Measurements from ENCODE around the gene MOB3B.

Gene MOB3B

DNA sequence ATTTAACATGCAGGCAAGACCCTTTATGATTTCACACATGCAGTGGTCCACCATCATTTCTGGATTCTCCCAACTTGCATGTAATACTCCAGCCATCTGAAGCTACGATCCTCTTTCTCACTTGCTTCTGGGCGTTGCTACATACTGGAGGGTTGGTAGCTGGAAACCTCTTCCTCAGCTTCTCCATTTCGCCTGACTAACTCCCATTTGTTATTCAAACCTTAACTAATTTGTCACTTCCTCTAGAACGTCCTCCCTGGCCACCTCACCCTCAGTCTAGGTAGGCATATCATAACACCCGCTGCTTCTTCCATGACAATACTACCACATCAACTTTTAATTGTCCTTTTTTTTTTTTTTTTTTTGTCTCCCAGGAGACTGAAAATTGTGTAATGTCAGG, 160.0 kb downstream of the MOB3B start:
- no peak for DNase-seq

DNA sequence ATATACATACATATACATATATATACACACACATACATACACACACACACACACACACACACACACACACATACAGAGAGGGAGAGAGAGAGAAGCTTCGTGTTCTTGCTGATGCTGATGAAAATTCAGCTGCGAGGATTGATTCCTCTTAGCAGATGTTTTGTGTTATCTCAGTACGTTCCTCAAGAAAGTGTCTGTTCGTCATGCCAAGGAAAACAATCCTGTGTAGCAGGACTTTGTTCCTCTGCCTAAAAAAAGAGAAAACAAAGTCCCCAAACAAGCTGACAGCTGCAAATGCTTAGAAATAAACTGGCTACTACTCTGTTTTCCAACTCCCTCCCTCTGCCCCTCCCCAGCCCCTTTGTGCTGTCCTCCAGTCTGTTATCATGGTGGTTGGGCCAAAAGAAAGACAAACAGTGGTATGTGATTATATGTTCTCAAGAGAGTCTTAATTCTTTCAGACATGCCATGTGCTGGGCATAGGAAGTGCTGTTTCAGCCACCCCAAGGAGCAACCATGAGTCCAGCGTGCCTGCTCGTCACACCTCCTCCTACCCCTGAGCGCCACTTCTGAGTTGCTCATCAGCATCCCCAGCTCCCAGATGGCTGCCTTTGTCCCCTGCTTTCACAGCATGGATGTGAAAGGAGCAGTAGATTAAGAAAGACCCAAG, 161.2 kb downstream of the MOB3B start:
- DNase-seq: peak in 26 of 58 donors; percentile 9 to 77 (median 43)

DNA sequence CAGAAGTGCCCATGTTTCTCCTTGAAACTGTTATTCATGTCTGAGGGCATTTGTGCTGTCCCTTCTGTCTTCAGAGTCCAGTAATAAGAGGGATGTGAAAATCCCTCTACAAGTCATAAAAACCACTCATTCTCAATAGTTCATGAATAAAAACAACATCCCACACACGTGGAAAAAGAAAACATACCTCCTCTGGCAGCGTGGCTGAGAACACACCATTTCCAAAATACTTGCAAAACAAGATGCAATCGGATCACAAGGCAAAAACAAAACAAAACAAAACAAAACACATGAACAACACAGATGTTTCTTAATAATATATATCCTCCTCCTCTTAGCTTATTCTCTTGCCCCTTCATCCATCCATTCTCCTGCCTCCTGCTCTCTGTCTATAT, 161.7 kb downstream of the MOB3B start:
- DNase-seq: no peak

DNA sequence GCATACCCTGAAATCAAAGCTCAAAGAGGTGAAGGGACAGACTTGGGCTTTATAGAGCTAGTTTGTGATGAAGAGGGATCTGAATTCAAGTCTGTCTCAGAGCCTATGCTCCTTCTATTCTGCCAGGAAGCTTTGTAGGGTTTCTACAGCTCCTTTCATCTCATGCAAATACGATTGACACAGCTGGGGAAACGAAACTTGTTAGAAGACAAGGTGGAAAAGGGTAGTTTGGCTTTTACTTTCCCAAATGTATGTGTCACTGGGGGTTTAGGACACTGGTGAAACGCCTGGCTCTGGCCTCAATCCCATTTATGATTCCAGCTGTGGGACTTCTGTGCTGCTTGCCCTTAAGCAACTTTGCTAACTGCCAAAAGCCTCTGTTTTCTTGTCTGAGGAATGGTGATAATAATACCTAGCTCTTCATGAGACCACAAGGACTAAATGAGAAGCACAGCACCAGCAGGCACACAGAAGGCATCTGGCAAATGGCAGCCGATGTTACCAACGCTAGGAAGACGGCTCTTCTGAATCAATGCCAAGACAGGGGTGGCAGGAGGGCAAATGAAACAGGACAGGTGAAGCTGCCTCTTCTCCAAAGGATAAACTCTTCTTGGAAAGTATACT, 162.3 kb downstream of the MOB3B start:
- DNase-seq: peak in 1 of 58 donors; percentile 11

DNA sequence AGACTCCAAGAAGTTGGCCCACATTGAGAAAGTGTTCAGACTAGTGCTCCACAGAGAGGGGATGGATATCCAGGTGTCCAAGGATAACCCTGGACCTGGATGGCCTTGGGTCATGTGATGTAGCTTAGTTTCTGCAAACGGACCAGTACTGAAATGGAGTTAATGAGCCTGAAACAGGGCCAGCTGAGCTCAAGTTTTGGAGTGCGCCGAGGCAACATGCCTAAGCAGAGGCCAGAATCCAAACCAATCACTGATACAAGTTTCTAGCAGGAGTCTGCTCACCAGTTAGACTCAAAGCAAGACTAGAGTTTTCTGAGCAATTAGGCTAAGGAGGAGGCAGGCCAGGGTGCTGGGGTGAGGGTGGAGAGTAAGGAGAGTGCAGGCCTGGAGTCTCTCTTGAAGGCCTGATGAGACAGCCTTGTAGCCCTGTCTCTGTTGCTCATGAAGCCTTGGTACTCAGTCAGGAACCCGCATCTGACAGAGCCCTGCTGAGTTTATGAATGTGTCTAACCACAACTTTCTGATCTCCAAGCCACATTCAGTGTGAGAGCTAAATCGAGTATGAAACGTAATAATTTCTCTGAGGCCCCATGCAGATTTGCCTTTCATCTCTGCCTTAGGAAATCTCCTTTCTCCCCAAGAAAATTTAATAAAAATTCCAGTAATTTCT, 163.8 kb downstream of the MOB3B start:
- no peak for DNase-seq

DNA sequence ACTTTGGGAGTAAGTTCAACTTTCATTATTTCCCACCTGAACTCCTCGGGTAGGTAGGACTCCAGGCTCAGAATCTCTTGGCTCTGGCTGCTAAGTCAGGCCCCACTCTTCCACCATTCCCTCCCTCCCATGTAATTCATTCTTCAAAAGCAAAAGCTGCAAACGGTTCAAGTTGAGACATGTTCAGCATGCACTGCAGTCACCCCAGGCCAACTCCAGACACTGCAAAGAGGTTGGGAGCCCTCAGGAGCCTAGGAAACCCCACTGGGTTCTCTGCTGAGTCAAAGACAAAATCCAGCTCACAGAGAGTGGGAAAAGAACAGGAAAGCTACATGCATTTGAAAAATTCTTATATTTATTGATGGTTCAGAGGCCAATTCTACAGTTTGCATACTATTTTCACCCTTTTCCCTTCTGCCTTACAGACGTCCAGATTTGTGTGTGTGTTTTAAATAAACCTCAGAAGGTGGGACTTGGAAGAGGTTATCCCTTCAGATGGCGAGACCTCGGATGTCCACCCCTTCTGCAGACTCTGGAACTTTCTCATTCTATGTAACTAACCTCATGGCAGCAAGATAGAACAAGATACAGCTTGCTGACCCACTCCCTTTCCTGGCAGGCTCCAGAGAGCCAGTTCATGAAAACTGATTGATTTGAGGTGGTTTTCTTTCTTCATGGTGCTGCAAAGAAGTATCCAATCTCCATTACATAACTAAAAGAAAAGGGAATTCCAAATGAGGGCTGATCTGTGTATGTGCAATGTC, 167.0 kb downstream of the MOB3B start:
- DNase-seq: no peak

DNA sequence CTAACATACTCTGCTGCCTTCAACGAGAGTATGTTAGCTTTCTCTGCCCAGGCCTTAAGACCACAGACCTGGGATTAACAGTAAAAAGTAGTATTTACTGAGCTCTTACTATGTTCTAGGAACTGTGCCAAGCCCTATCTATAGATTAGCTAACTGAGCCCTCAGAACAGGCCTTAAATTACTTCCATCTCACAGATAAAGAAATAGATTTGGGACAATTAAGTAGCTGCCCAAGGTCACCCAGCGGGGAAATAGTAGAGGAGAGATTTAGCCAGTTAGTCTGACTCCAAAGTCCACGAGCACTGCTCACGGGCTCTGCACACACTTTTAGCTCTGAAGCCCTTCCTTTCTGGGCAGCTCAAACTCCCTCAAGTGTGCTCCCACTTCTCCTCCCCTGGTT, 168.1 kb downstream of the MOB3B start:
- DNase-seq: no peak

DNA sequence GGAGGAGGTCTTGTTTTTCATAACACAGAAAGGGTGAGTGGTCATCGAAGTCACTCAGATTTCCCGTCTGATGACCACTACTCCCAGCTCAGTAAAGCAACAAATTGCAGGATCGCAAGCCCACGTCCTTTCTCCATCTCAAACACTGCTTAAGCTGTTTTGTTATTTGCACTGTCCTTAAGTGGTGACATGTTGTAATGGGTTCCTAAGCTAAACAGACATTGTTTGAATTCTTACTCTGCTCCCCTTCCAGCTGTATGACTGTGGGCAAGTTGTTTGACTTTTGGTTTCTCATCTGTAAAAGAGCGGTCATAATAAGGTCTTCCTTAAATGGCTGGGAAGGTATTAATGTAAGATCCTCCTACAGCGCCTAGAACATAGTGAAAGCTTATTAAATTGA, 169.9 kb downstream of the MOB3B start:
- DNase-seq: no peak

DNA sequence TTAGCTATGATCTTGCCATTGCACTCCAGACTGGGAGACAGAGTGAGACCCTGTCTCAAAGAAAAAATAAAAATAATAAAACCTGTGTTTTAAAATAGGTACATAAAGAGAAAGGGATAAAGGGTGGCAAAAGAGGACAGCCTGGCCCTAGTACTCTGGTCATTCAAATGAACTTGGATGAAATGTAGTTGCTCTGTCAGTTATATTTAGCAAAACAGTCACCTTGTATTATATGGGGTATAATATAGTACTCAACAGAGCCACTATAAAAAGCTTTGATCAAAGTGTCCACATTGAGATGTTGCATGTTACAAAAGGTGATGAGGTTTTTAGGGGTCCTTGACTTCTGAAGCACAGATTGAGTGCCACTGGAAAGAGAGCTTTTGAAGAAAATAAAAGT, 171.6 kb downstream of the MOB3B start:
- DNase-seq: no peak

DNA sequence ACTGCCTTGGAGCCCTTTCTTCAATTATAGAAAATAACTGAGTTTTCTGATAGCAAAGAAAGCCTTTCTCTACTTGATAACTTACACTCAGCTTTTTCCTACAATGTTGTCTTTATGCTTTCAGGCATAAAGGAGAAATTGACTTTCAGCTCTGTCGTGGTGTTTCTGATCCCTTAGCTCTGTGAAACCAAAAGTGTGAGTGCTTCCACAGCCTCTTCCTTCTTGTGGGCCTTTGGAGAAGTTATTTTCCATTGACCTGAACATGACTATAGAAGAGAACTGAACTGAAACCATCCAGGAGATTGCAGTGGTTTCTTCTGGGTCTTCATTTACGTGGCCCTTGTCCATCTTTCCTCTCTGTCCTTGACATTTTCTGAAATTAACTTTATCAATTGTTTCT, 173.2 kb downstream of the MOB3B start:
- DNase-seq: peak in 1 of 58 donors; percentile 19

DNA sequence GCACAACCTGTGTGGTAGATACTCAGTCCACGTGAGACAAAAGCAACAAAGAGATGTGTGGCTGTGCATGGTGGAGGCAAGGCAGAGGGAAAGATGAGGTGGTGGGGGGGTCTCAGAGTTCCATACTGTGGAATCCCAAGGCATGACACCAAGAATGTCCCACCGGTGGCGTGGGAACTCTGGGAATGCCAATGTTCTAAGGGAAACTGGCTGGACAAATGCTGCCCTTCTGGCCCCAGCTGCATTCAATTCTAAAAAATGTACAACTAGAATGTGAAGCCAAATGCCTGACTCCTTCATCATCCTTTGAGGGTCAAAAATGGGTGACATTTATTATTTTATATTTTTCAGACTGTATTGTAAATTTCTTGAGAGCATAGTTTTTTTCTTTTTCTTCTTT, 174.4 kb downstream of the MOB3B start:
- no peak for DNase-seq

DNA sequence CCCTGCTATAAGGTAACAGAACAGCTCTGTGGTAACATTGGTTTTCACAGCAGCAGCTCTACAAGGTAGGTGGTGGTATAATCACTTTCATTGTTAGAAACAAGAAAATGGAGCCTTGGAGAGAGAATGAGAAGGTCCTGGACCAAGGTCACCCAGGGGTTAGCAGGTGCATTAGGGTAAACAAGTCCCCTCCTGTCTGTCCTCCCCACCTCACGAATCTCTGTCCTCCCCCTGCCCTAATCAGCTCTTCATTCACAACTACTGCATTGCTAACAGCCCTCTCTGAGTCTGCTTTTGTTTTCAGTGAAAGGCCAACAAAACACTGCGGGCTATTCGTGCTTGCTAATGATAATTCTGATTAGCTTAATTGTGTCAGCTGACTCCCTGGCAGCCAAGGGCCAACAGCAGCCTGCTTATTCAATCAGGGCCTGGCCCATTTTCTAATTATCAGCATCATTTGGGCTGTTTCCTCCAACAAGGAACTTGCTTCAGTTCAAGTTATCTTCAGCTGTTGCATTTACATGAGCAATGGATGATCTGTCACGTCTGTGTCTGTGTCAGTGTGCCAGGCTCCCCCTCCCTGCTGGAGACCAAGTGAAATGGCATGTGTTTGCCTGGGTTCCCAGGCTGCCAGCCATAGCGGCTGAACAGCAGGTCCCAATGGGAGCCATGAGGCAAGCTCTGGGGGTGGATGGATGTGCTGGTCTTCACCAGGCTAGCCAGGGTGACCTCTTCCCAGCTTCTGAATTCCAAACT, 176.0 kb downstream of the MOB3B start:
- peak in 52 of 58 donors; percentile 45 to 93 (median 79) for DNase-seq

DNA sequence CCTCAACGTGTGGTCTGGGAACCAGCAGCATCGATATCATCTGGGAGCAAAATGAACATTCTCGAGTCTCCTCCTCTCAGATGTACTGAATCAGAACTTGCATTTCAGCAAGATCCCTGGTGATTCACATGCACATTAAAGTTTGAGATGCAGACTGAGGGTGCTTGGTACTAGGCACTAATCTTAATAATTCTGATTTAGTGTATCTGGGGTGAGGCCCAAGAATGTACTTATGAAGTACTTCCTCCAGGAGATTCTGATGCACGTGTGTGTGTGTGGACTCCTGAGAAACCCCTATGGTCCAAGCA, 176.5 kb downstream of the MOB3B start:
- no peak for DNase-seq

DNA sequence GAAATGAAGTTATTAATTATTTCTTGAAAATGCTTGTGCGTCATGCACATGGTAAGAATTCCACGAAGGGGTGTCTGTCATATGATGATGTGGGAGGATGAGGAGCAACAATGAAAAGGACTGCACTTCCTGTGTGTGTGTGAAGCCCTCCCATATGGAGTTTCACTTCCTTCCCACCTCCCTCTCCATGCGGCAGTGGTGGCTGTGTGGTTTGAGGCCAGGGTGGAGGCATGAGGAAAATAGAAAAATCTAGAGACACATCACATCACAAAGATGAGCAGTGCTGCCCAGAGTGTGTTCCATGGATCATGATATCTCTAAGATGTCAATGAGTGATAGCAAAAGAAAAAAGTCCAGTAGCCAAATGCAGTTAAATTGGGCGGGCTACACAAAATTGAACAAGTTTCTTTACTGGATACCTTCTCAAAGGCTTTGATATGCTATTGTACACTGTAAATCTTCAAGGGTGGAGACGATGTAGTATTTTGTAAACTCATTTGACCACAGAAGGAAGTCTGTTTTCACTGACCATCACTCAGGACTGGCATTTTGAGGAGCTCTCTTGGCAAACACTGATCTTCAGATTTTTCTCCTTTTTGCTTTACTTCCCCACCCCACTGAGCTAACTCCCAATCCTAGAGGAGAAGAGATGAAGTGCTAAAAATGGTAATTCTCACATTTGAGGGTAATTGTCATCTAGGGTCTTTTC, 177.0 kb downstream of the MOB3B start:
- peak in 5 of 58 donors; percentile 13 to 35 (median 21) for DNase-seq

DNA sequence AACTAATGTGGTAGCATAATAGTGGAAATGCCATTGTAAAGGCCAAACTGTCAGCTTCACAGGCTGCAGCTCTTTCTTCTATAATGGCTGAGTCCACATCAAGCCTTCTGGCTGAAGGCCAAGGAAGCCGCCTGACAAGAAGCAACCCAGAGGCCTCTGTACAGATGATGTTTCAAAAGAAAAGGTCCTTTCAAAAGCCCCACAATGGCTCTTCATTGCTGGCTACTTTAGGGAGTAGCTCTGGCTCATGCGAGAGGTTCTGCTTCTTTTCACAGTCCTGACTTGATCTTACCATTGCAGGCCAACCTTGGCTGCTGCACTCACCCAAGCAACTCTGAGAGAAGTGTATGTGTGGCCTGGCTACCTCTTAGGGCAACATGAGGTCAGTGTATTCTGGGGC, 178.2 kb downstream of the MOB3B start:
- peak in 49 of 58 donors; percentile 16 to 93 (median 72) for DNase-seq

DNA sequence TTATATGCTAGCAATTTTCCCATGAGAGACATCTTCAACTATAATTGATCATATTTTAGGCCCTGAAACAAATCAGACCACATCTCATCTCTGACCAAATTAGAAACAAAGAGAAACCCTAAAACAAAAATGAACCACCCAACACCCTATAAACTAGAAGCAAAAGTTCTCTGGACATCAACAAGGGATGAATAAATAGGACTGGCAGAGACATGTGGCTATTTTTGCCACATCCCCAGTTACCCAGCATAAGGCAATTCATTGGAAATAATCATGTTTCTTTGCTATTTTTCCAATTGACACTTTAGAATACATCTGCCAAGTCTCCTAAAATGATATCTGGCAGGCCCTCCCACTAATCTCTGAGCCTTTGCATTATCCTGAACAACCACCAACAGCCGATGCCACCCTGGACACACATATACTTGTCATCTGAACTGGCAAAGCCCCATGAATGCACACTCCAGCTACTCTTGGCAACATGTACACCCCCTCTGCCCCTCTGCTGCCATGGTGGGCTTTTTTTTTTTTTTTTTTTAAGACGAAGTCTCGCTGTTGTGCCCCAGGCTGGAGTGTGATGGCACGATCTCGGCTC, 179.1 kb downstream of the MOB3B start:
- DNase-seq: no peak

DNA sequence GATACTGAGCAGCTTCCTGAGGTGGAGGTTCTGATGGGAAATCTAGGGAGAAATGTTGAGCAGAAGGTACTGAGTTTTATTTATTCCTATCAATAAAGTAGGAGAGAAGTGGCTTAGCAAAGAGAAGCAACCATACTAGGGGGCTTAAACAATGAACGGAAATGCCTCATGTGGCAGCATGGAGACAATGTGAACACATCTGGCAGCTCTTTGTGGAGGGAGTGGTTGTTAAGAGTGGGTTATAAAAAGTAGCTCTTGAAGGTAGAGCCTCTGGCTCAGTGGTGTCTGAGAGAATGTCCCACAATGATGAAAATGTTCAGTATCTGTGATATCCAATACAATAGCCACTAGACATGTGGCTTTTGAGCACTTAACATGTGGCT, 179.9 kb downstream of the MOB3B start:
- no peak for DNase-seq

DNA sequence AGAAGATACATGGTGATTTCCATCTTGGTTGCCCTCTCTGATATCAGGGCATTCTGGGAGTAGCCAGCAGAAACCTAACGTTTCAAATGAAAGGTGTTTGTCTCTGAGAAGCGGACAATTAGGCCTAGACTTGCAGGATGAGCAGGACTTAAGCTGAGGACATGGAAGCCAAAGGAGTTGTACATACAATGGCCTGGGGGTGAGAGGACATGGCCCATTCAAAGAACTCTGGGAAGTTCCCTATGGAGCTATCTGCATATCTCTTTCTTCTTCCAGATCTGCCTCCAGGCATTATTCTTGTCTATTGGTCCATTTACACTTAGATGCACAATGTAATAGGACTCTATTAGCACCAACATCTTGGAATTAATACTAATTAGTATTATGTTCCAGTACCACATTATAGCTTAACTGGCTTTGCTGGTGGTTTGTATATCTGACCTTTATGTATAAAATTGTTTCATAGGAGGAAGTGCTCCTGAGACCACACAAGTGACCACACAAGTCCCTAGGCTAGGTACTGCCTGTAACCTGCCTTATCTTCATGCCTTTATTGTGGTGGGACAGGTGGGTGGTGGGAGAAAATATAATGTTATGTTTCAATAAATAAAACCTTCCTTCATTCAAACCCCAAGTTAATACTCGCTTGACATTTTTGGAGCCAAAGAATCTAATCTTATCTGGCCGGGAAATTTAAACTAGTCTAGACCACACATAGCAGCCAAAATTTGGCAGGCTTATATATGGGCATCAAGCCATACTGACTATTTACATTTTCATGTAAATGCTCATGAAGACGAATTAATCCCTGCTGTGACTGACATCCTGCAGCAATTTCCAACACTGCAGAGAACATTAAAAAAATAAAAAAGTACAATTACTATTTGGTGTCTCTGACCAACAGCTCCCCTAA, 180.6 kb downstream of the MOB3B start:
- no peak for DNase-seq

DNA sequence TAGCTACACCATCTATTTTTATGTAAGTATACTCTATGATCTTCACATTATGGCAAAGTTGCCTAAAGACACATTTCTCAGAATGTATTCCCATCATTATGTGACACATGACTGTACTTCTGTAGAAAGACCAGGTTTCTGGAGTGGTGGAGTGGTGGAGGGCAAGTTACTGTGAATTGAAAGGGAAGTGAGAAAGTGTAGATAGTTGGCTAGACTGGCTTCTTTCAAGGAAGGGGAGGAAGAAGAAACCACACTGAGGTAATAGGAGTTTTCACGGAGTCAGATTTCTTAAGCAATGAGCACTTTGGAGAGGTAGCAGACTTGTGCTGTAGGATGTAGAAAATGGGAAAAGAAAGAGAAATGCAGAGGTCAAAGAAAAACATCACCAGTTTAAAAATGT, 181.7 kb downstream of the MOB3B start:
- no peak for DNase-seq

Data from anterior cingulate cortex (tissue), 58 donors.